GM12891 (cell line): ENCODE measurements around the gene BAIAP3.

Experiments used
- PAX5 ChIP-seq: IDR thresholded peaks from 2 replicates; pipeline ENCODE4 v1.6.1; 2011; ENCODE audit warnings: low read length, moderate library complexity, mild to moderate bottlenecking; ENCODE audit not compliant: insufficient read depth, severe bottlenecking
- POLR2A ChIP-seq: IDR thresholded peaks from 2 replicates; pipeline ENCODE4 v1.6.1; 2011; ENCODE audit warnings: low read depth, low read length, control low read depth
- POLR2AphosphoS5 ChIP-seq: IDR thresholded peaks from 2 replicates; pipeline ENCODE4 v1.6.1; 2011; ENCODE audit warnings: low read depth, low read length, control low read depth
- SPI1 ChIP-seq: IDR thresholded peaks from 2 replicates; pipeline ENCODE4 v1.6.1; 2011; ENCODE audit warnings: low read depth, low read length, control low read depth
- TAF1 ChIP-seq: IDR thresholded peaks from 2 replicates; pipeline ENCODE4 v1.6.1; 2011; ENCODE audit warnings: low read depth, low read length, control low read depth

GRCh38 chr16:1334739-1335138, 1.3 kb downstream of the BAIAP3 start:
- TF ChIP-seq POLR2A (no peak), TAF1 (no peak), POLR2AphosphoS5 (no peak), SPI1 (no peak), PAX5 (no peak)
